Fibroblast of mammary gland (primary cell): Measurements from ENCODE around the gene CYBC1.
"Not testable (repeated sequence)": the region's sequence is repeated elsewhere in the genome, so short reads cannot be mapped to it uniquely, and the experiment has no call there.

Experiments used
- DNase-seq: peaks from one replicate; pipeline ENCODE4 v3.0.0-alpha.2; 2010; ENCODE audit warnings: low read depth
- H3K4me3 ChIP-seq: 2 replicates; pipeline ENCODE4 v1.5.1; 2011; ENCODE audit warnings: low read depth, mild to moderate bottlenecking, low read length, moderate library complexity; ENCODE audit not compliant: control insufficient read depth
- CTCF ChIP-seq: conservative IDR thresholded peaks from 2 replicates; pipeline ENCODE4 v1.5.1; 2011; ENCODE audit warnings: low read depth, low read length, inconsistent platforms; ENCODE audit not compliant: control insufficient read depth, insufficient read depth

CYBC1 gene

GRCh38 chr17:82414548-82415281, 35.8 kb downstream of the CYBC1 start:
- DNase-seq: peak; percentile 73
- TF ChIP-seq CTCF: peak; percentile 66
- H3K4me3 ChIP-seq: no peak overlapping the region

- TF ChIP-seq CTCF: no peak
- no peak for DNase-seq
- H3K4me3 ChIP-seq: no peak overlapping the region
Measured at GRCh38 chr17:82412535-82413520, 37.7 kb downstream of the CYBC1 start.

GRCh38 chr17:82412081-82412480, 38.5 kb downstream of the CYBC1 start:
- DNase-seq, H3K4me3 ChIP-seq: not testable (repeated sequence)

DNA sequence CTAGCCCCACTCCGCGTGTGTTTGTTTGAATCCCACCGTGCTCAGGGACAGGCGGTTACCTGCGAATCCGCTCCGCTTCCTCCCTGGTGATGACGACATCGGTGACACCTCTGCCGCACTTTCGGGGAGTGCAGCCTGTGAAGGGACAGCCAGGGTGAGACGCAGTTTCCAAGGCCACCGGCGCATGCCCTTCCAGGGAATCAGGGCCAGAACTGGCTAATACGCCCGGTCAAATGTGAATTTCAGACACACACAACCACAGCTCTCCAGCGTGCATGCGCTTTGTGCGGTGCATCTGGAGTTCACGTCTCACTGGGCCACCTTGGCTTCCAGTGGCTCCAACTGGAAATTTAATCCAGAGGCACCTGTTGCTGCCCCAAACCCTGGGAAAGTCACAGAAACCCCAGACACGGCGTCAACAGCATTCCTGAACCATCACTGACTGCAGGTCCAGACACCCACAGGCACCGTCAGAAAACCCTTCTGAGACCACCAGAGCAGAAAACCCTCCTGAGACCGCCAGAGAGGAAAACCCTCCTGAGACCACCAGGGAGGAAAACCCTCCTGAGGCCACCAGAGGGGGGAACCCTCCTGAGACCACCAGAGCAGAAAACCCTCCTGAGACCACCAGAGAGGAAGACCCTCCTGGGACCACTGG, 39.0 kb downstream of the CYBC1 start:
- H3K4me3 ChIP-seq: no peak overlapping the region
- no peak for TF ChIP-seq CTCF
- DNase-seq: no peak

DNA sequence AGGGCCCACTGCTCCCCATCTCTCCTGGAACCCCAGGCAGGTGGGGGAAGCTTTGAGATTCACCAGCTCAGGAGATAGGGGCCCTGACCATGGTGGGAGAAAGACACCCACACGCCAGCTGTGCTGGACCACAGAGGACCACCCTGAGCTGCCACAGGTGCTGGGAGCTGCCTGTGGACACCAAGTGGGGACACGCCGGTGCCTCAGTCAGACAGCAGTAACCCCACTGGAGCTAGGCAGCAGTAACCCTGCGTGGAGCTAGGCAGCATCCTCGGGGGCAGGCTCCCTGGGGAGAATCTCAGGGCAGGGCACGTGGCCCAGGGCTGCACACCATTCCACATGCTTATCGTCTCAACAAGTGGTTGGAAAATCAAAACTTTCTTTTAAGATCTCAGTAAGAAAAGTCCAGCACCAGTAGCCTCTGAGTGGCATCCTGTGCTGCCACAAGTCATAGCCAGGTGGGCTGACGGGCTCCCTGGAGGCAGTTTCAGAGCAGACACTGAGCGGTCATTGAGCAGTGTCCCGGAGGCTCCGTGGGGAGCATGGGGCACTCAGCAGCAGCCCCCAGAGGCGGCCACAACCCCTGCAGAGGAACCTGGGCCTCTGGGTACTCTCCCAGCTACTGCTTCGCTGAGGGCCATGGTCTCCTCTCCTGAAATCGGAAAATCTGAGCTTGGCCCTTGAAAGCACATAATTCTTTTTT, 40.4 kb downstream of the CYBC1 start:
- DNase-seq: no peak
- no peak for TF ChIP-seq CTCF
- H3K4me3 ChIP-seq: no peak overlapping the region

DNA sequence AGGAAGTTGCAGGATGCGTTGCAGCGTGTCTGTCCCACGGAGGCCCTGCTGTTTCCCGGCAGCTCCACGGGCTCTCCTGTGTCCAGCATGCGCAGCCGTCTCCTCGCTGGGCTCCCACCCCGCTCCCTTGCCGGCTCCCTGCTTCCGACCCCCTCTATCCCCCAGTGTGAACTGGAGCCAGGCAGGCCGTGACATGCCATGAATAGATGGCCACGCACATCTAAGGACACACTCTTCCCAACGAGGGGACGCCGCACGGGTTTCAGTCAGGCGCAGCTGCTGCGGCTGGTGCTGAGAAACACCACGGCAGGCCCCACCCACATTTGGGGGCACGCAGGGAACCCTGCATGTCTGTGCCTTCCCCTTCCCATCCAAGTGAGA, 41.6 kb downstream of the CYBC1 start:
- no peak overlapping the region for H3K4me3 ChIP-seq
- no peak for DNase-seq
- TF ChIP-seq CTCF: no peak
